NOMO-1 (cell line): ENCODE measurements around the gene BSN.

Experiments
- DNase-seq, 2 experiments: peaks; one replicate each; lab custom pipeline; 2025; ENCODE audit not compliant: unreplicated experiment in 2 of 2; lab: John Stamatoyannopoulos, UW

BSN gene

DNA sequence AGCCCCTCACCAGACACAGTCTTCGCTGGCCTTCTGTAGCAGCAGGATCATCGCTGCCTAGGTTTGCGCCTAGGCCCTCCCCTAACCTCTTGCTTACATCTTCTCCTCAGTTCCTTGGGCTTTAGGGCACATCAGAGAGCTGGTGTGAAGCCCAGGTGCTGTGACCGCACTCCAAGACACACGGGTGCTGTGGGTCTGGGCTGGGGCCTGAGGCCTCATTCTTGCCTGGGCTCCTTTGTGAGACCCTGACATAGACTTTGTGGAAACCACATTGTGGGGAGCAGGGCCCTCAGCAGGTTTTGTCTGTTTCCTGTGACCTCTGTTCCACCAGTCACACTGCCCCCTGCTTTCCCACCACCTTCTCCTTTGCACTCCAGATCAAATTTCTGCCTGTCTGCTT, 157.2 kb downstream of the BSN start:
- DNase-seq, result no peak

DNA sequence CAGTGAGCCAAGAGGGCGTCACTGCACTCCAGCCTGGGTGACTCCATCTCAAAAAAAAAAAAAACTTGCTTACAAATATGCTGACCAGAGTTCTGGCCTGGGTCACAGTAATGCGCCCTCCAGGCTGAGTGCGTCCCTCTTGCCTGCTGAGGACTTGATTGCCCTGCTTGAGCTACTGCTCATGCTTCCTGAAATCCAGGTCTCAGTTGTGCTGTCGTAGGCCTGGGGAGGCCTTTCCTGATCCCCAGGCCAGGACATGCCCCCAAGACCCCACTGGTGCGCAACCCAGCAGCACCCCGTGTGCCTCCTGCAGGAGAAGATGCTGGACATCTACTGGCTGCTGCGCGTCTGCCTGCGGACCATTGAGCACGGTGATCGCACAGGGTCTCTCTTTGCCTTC, 157.9 kb downstream of the BSN start:
- no peak for DNase-seq

DNA sequence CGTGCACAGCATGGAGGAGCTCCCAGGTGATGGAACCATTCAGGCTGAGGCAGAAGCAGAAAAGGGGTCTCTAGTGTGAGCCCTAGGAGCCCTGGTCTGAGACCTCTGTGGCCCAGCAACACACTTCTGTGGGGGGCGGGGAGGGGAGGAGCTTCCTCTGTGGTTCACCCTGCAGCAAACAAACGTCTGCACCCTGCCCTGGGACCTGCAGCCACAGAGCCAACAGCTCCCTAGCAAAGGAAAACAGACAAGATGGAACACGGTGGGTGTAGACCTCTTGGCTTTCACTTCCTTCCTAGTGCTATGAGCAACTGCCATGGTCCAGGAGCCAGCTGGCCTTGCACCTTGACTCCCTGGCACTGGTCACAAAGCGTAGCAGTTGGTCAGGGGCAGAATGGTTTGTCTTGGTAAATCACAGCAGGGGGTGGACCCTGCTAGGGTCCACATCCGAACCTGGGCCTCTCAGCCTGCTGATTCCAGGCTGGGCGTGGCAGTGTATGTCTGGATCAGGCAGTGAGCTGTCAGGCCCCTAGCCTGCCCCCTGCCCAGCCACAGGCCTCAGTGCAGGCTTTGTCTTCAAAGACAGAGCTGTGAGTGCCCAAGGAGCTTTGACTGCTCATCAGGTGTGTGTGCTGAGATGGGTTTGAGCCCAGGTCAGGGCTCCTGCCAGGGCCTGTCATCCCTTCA, 158.5 kb downstream of the BSN start:
- no peak for DNase-seq

DNA sequence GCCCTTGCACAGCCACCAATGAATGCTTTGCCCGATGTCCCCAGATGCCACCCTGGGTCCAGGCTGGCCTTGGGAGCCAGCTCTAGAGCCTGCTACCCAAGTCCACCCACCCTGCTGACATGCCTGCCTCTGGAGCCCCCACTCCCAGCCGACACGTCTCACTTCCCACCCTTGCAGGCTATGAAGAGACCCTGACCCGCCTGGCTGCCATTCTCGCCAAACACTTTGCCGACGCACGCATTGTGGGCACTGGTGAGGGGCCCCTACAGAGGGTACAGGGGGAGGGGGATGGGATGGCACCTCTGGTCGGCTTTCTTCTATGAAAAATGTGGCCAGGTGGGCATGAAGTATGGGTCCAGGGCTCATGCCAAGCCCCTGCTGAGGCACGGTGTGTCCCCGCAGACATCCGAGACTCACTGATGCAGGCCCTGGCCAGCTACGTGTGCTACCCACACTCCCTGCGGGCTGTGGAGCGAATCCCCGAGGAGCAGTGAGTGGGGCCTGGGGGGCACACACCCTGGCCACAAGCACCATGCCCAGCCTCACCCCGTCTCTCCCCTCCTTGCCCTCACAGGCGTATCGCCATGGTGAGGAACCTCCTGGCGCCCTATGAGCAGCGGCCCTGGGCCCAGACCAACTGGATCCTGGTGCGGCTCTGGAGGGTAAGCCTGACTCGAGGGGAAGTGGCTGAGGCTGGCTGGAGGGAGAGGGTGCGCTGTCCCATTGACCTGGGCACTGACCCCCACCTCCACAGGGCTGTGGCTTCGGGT, 159.2 kb downstream of the BSN start:
- no peak for DNase-seq

DNA sequence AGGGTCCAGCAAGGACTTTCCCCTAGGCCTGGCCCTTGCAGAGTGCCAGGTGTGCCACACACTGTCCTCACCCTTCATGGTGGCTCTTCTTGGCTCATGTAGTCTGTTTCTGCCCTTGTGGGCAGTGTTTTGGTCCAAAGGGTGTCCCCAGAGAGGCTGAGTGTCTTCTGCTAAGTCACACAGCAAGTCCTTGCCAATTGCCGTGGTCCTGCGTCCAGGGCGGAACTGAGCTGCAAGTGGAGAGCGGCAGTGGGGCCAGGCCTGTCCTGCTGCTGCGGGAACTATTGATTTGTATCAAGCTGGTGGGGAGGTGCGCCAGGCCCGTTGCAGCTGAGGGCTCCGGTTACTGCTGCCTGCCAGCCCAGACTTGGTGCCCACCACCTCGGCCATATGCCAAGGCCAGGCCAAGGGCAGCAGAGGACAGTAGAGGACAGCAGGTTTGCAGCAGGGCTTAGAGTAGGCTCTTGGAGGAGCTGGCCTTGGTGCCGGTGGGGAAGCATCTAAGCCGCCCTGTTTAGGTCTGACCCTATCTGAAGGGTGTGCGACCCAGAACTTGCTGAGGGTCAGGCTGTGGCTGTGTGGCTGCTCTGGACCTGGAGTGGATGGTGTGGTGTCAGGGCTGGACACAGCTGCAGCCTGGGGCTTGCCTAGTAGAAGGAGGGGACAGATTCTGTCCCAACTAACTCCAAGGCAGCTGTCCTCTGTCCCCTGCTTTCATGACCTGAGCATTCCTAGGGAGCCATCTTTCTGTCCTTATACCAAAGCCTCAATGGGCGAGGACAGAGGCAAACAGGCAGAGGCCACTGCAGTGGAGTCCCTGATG, 160.7 kb downstream of the BSN start:
- no peak for DNase-seq

DNA sequence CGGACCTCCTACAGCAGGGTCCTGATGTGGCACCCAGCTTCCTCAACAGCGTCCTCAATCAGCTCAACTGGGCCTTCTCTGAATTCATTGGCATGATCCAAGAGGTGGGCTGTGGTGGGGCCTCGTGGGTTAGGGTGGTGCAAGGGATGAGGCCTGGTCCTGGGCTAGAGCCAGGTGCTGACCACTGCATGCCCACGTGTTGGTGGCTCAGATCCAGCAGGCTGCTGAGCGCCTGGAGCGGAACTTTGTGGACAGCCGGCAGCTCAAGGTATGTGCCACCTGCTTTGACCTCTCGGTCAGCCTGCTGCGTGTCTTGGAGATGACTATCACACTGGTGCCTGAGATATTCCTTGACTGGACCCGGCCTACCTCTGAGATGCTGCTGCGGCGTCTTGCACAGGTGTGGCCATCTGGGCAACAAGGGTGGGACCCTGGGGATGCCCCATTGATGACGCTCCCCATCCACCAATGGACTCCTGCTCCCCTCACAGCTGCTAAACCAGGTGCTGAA, 161.4 kb downstream of the BSN start:
- DNase-seq, result no peak

DNA sequence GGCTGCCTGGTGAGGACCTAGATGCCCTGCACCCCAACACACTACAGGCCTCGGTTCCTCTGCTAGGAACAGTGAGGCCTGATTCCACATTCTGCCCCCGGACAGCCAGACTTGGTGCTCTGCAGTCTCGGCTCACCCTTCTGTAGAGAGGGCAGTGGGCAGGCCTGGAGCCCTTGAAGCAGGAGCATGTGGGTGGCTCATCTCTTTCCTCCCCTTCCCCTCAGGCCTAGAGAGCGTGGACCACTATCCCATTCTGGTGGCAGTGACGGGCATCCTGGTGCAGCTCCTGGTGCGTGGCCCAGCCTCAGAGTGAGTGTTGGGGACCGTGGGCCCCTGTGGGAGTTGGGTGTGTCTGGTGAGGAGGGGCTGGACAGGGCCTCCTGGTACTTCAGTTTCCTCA, 161.9 kb downstream of the BSN start:
- no peak for DNase-seq

DNA sequence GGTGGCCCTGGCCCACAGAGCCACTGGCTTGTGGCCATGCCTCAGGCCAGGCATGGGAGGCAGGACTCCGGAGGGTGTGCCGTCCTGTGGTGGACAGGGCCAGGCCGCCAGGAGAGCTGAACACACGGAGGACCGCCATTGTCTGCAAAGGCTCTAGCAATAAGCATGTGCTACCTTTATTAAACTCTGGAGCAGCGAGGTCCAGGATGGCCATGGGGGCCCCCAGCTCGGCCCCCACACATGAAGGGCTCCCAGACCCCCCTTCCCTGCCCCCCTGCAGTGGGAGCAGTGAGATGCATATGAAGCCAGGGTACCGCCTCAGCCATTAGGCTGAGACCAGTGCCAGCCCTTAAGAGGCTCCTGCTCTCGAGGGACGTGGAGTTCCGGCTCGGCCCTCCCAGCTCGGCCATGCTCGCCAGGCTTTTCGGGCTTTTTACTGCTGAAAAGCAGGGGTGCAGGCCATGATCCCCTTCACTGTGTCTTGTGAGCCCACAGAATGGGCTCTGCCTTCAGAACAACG, 162.5 kb downstream of the BSN start:
- no peak for DNase-seq

DNA sequence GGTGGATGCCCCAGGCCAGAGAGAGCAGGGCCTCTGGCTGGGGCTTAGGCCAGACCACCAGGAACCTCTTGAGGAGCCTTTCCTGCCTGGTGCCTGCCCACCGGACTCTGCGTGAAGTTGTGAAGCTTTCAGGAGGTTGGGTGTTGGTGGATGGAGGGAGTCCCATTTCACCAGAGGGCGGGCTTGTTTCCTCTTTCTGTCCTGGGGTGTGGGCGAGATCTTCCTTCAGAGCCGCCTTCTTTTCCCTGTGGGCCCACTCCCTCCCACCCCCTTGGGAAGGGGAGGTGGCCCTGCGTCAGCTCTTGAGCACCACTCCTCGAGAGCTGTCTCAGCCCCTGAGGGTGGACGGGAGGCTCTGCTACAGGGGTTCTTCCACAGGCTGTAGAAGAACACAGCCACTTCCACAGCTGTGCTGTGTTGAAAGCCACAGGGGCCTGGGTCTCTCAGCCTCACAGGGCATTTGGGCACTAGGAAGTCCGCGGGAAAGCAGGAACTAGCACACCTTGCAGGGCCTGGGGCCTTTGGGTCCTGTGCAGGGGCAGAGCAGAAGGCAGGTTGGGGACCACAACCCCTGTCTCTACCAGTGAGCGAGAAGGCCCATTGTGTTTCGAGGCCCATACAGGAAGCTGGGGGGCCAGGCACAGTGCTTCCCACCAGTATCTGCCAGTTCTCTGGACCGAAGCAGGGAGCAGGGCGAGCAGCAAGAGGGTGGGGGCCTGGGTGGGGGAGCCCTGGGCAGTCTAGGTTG, 163.1 kb downstream of the BSN start:
- DNase-seq, result no peak

DNA sequence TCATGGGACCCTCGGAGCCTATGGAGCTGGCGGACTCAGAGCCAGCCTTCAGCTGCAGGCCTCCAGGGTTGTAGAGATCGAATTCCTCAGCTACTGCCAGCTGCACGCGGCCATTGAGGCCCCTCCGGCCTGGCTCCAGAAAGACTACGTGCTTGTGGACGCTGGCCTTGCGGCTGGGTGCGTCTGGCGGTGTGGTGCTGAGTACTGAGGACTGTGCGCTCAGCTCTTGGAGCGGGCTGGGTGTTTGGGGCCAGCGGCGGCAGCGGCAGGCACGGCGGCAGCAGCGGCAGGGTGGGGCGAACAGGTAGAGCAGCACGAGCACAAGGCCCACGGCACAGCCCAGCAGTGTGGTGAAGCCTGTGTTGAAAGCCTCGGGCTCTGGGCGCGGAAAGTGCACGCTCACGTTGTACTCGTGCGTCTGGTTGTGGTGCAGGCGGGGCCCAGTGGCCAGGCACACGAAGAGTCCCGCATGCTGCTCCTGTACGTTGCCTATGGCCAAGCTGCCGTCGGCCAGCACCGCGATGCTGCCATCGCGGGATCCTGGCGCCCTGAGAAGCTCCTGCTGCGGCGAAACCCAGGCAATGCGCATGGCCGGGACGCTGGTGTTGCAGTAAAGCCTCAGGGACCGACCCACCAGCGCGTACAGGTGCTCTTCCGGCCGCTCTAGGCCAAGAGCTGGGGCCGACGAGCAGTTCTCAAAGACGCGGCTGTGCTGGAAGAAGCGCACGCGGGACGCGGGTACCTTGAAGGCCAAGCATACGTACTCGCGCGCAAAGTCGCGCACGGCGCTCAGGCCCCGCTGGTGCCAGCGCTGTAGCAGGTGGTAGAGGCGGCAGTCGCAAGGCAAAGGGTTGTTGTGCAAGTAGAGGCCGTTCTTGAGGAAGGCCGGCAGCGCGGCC, 163.9 kb downstream of the BSN start:
- DNase-seq, result no peak

DNA sequence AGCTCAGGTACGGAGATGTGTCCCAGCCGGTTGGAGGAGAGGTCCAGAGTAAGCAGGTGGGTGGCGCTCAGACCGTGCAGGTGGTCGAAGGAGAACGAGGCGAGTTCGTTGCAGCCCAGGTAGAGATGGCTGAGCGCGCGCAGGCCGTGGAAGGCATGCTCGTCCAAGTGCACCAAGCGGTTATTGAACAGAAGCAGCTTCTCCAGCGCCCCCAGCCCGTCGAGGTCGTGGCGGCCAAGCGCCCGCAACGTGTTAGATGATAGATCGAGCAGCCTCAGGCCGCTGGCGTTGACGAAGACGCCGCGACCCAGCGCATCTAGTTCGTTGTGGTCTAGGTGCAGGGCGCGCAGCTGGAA, 164.6 kb downstream of the BSN start:
- no peak for DNase-seq

DNA sequence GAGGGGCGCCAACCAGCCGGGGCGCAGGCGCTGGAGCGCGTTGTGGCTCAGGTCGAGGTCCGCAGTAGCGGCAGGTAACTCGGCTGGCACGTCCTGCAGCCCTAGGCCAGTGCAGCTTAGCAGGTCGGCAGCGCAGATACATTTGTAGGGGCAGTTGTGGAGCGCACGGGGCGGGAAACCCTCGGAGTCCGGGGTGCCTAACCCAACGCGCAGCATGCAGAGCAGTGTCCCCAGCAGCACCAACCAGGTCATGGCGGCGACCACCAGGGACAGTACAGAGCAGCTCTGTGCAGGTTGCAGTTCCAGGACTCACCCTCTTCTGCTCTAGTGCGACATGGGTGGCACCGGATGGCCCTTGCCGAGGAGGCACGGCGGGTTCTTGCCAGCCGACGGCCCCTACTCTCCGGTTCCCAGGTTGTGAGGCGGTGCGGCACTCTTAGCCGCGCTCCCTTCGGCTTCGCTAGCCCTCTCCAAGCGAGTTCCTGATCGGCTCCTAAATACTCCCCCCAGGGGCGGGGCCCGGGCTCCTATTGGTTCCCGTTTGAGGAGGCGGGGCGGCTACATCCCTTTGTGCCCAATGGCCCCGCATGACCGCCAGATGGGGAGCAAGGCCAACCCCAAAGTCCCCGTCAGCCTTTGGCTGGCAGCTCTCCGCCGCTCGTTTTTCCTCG, 165.1 kb downstream of the BSN start, which contains the start of gene AMIGO3:
TSS of gene AMIGO3 (minus strand) at position 471 of the 671 bp plus-strand sequence. CDS start at position 252, 219 bp downstream.
- DNase-seq, result peak; percentile 74 to 75
